ENCODE data around the gene PROC. TPM values are rescaled to one million over a fixed set of nuclear protein-coding genes. Genes with fewer than 3 reads are reported as not detected.

The PROC gene
- total and polyA plus RNA-seq, 12 donors: not detected

- no peak for ATAC-seq
- intact Hi-C loops (cut with DNase I): no loop called here
- no peak overlapping the region for H3K4me3 ChIP-seq
- no peak for TF ChIP-seq CTCF (IDR thresholded peaks at IDR 0.05)
- no peaks in the 10 kb centered on the region for H3K27me3 ChIP-seq
- peaks cover 0 to 35% (median 10%) of the 10 kb centered on the region in 11 donors for H3K9me3 ChIP-seq
- H3K36me3 ChIP-seq: peaks cover 0 to 8% (median 0%) of the 10 kb centered on the region in 9 donors
- WGBS, 2 donors: 96 to 97% methylated on average over 8 of the region's 8 CpGs
- no peak for DNase-seq
- H3K4me1 ChIP-seq: peaks cover 2 to 57% (median 30%) of the 10 kb centered on the region in 9 donors
- no peak overlapping the region for H3K27ac ChIP-seq
Observed at GRCh38 chr2:127376257-127376656, 42.0 kb upstream of the PROC start.

GRCh38 chr2:127377262-127377661, 41.0 kb upstream of the PROC start:
- Histone ChIP-seq H3K9me3 (peaks cover 0 to 32% (median 10%) of the 10 kb centered on the region in 11 donors), H3K4me3 (no peak overlapping the region), H3K36me3 (peaks cover 0 to 8% (median 0%) of the 10 kb centered on the region in 9 donors), H3K4me1 (peaks cover 0 to 61% (median 36%) of the 10 kb centered on the region in 9 donors), H3K27me3 (no peaks in the 10 kb centered on the region), H3K27ac (no peak overlapping the region)
- no peak for DNase-seq
- intact Hi-C loops (cut with DNase I): no loop called here
- 93 to 98% methylated on average over 1 of the region's 1 CpG for WGBS, 2 donors
- no peak for ATAC-seq
- no peak for TF ChIP-seq CTCF (IDR thresholded peaks at IDR 0.05)

- no peak for ATAC-seq
- DNase-seq: no peak
- Histone ChIP-seq H3K4me3 (no peak overlapping the region), H3K27me3 (no peaks in the 10 kb centered on the region), H3K27ac (no peak overlapping the region), H3K36me3 (peaks cover 0 to 8% (median 0%) of the 10 kb centered on the region in 9 donors), H3K9me3 (peaks cover 0 to 18% (median 3%) of the 10 kb centered on the region in 11 donors), H3K4me1 (peaks cover 0 to 75% (median 50%) of the 10 kb centered on the region in 9 donors)
- TF ChIP-seq CTCF (IDR thresholded peaks at IDR 0.05): no peak
- intact Hi-C loops (cut with DNase I): no loop called here
- WGBS, 2 donors: 81 to 92% methylated on average over 6 of the region's 6 CpGs
Observed at GRCh38 chr2:127378720-127379119, 39.5 kb upstream of the PROC start.

GRCh38 chr2:127379712-127380355, 38.4 kb upstream of the PROC start:
- intact Hi-C loops (cut with DNase I): no loop called here
- no peak for TF ChIP-seq CTCF (IDR thresholded peaks at IDR 0.05)
- Histone ChIP-seq H3K27me3 (no peaks in the 10 kb centered on the region), H3K27ac (no peak overlapping the region), H3K4me1 (peaks cover 0 to 83% (median 54%) of the 10 kb centered on the region in 9 donors), H3K36me3 (peaks cover 0 to 8% (median 0%) of the 10 kb centered on the region in 9 donors), H3K4me3 (no peak overlapping the region), H3K9me3 (peaks cover 0 to 10% (median 0%) of the 10 kb centered on the region in 11 donors)
- no peak for DNase-seq
- no peak for ATAC-seq
- WGBS, 2 donors: 84 to 87% methylated on average over 4 of the region's 4 CpGs

Measured in heart right ventricle (tissue), 16 donors.